Choroid plexus epithelial cell (primary cell): ENCODE results near the gene THBS1.

Experiments used
- DNase-seq: peaks from one replicate; pipeline ENCODE4 v3.0.0-alpha.2; 2010; ENCODE audit warnings: low read depth
- H3K4me3 ChIP-seq: 2 replicates; pipeline ENCODE4 v1.5.1; 2011; ENCODE audit warnings: low read depth, mild to moderate bottlenecking, control low read depth, low read length, moderate library complexity
- CTCF ChIP-seq: conservative IDR thresholded peaks from 2 replicates; pipeline ENCODE4 v1.5.1; 2011; ENCODE audit warnings: low read depth, mild to moderate bottlenecking, control low read depth, inconsistent platforms, low read length, moderate library complexity

THBS1 gene

GRCh38 chr15:39645138-39645975 lies 64.5 kb downstream of the THBS1 start:
- H3K4me3 ChIP-seq: no peak overlapping the region
- no peak for DNase-seq
- no peak for TF ChIP-seq CTCF

- H3K4me3 ChIP-seq: no peak overlapping the region
- no peak for TF ChIP-seq CTCF
Observed at GRCh38 chr15:39645976-39646257, 65.0 kb downstream of the THBS1 start.

GRCh38 chr15:39646425-39646824 lies 65.5 kb downstream of the THBS1 start:
- no peak overlapping the region for H3K4me3 ChIP-seq
- no peak for TF ChIP-seq CTCF
- DNase-seq: no peak

More at GRCh38 chr15:39645976-39646257, 65.0 kb downstream of the THBS1 start:
- DNase-seq: no peak
